Measurements from ENCODE around the gene MAP3K1.

Gene MAP3K1

GRCh38 chr5:56850423-56850822 is 35.1 kb downstream of the MAP3K1 start:
- TF ChIP-seq FOXP2 (optimal IDR thresholded peaks at IDR 0.05; ENCODE audit: borderline replicate concordance, extremely low read depth, extremely low read length, insufficient read depth): no peak
- TF ChIP-seq SIN3A (IDR thresholded peaks at IDR 0.05; ENCODE audit: borderline replicate concordance, insufficient read depth, low read length): no peak
- no peak for TF ChIP-seq POLR2AphosphoS5 (IDR thresholded peaks at IDR 0.05; ENCODE audit: low read depth, low read length)
- TF ChIP-seq TAF1 (IDR thresholded peaks at IDR 0.05; ENCODE audit: borderline replicate concordance, insufficient read depth, low read length): no peak
- no peak for TF ChIP-seq REST (IDR thresholded peaks at IDR 0.05; ENCODE audit: insufficient read depth in 1 of 2, low read depth in 2 of 2, low read length in 2 of 2)

- TF ChIP-seq SIN3A (IDR thresholded peaks at IDR 0.05; ENCODE audit: borderline replicate concordance, insufficient read depth, low read length) (no peak), TAF1 (IDR thresholded peaks at IDR 0.05; ENCODE audit: borderline replicate concordance, insufficient read depth, low read length) (no peak), FOXP2 (optimal IDR thresholded peaks at IDR 0.05; ENCODE audit: borderline replicate concordance, extremely low read depth, extremely low read length, insufficient read depth) (no peak), POLR2AphosphoS5 (IDR thresholded peaks at IDR 0.05; ENCODE audit: low read depth, low read length) (no peak), REST (IDR thresholded peaks at IDR 0.05; ENCODE audit: insufficient read depth in 1 of 2, low read depth in 2 of 2, low read length in 2 of 2) (no peak)
Observed at GRCh38 chr5:56851258-56851941, 36.1 kb downstream of the MAP3K1 start.

GRCh38 chr5:56852228-56853000 is 37.1 kb downstream of the MAP3K1 start:
- TF ChIP-seq POLR2AphosphoS5 (IDR thresholded peaks at IDR 0.05; ENCODE audit: low read depth, low read length) (no peak), SIN3A (IDR thresholded peaks at IDR 0.05; ENCODE audit: borderline replicate concordance, insufficient read depth, low read length) (no peak), REST (IDR thresholded peaks at IDR 0.05; ENCODE audit: insufficient read depth in 1 of 2, low read depth in 2 of 2, low read length in 2 of 2) (no peak), FOXP2 (optimal IDR thresholded peaks at IDR 0.05; ENCODE audit: borderline replicate concordance, extremely low read depth, extremely low read length, insufficient read depth) (no peak), TAF1 (IDR thresholded peaks at IDR 0.05; ENCODE audit: borderline replicate concordance, insufficient read depth, low read length) (no peak)

- TF ChIP-seq SIN3A (IDR thresholded peaks at IDR 0.05; ENCODE audit: borderline replicate concordance, insufficient read depth, low read length): no peak
- TF ChIP-seq REST (IDR thresholded peaks at IDR 0.05; ENCODE audit: insufficient read depth in 1 of 2, low read depth in 2 of 2, low read length in 2 of 2): no peak
- TF ChIP-seq TAF1 (IDR thresholded peaks at IDR 0.05; ENCODE audit: borderline replicate concordance, insufficient read depth, low read length): no peak
- TF ChIP-seq FOXP2 (optimal IDR thresholded peaks at IDR 0.05; ENCODE audit: borderline replicate concordance, extremely low read depth, extremely low read length, insufficient read depth): no peak
- no peak for TF ChIP-seq POLR2AphosphoS5 (IDR thresholded peaks at IDR 0.05; ENCODE audit: low read depth, low read length)
Observed at GRCh38 chr5:56853698-56854097, 38.3 kb downstream of the MAP3K1 start.

Measured in PFSK-1 (cell line).